GM12878 (cell line): ENCODE results near the gene LAMA5. TPM values are rescaled to one million over a fixed set of nuclear protein-coding genes. Genes with fewer than 3 reads are reported as not detected.

Source experiments
- CBX5 ChIP-seq: sonication (generic); IDR thresholded peaks from 2 replicates; pipeline ENCODE4 v1.6.1; 2016; ENCODE audit warnings: low read depth, moderate library complexity, mild to moderate bottlenecking, inconsistent platforms
- FOXK2 ChIP-seq: fragments of 450-650 bp; IDR thresholded peaks from 2 replicates; pipeline ENCODE4 v1.6.1; 2017; ENCODE audit warnings: mild to moderate bottlenecking, moderate library complexity
- GABPA ChIP-seq: IDR thresholded peaks from 2 replicates; pipeline ENCODE4 v1.6.1; 2014; ENCODE audit warnings: antibody characterized with exemption, low read depth, mild to moderate bottlenecking, inconsistent platforms
- HCFC1 ChIP-seq: fragments of 150-350 bp; IDR thresholded peaks from 2 replicates; pipeline ENCODE4 v1.6.1; 2014; ENCODE audit warnings: low read length
- IKZF1 ChIP-seq: fragments of 450-650 bp; conservative IDR thresholded peaks from 2 replicates; pipeline ENCODE4 v1.6.1; 2017; ENCODE audit warnings: antibody characterized with exemption, mild to moderate bottlenecking
- KDM1A ChIP-seq: fragments of 200-600 bp; sonication (generic); IDR thresholded peaks from 2 replicates; pipeline ENCODE4 v1.6.1; 2016; ENCODE audit warnings: borderline replicate concordance
- MEF2A ChIP-seq: IDR thresholded peaks from 2 replicates; pipeline ENCODE4 v1.6.1; 2011; ENCODE audit warnings: low read depth, mild to moderate bottlenecking, low read length, moderate library complexity; ENCODE audit not compliant: insufficient read depth
- MTA3 ChIP-seq: IDR thresholded peaks from 2 replicates; pipeline ENCODE4 v1.6.1; 2012; ENCODE audit warnings: low read length, inconsistent platforms, borderline replicate concordance
- MXI1 ChIP-seq: fragments of 150-350 bp; IDR thresholded peaks from 2 replicates; pipeline ENCODE4 v1.6.1; 2011; ENCODE audit warnings: low read depth, mild to moderate bottlenecking, inconsistent platforms, low read length, improper control_type of control experiment
- NFYA ChIP-seq: IDR thresholded peaks from 2 replicates; pipeline ENCODE4 v1.6.1; 2011; ENCODE audit warnings: low read depth, mild to moderate bottlenecking, low read length, improper control_type of control experiment, borderline replicate concordance
- RAD21 ChIP-seq: IDR thresholded peaks from 2 replicates; pipeline ENCODE4 v1.6.1; 2011; ENCODE audit warnings: mild to moderate bottlenecking, low read depth, low read length, moderate library complexity; ENCODE audit not compliant: insufficient read depth
- RB1 ChIP-seq: fragments of 450-650 bp; formaldehyde crosslinking; IDR thresholded peaks from 2 replicates; pipeline ENCODE4 v1.6.1; 2017; ENCODE audit warnings: mild to moderate bottlenecking, borderline replicate concordance
- SRF ChIP-seq, 2 experiments: IDR thresholded peaks; 2 replicates each; pipeline ENCODE4 v1.6.1; 2011; ENCODE audit warnings: low read depth in 2 of 2, low read length in 2 of 2, mild to moderate bottlenecking in 1 of 2, moderate library complexity in 1 of 2
- TARDBP ChIP-seq: IDR thresholded peaks from 2 replicates; pipeline ENCODE4 v1.6.1; 2016; ENCODE audit warnings: borderline replicate concordance
- ZBED1 ChIP-seq: IDR thresholded peaks from 2 replicates; pipeline ENCODE4 v1.6.1; 2016; ENCODE audit warnings: borderline replicate concordance
- ZNF207 ChIP-seq: fragments of 450-650 bp; IDR thresholded peaks from 2 replicates; pipeline ENCODE4 v1.6.1; 2014; ENCODE audit warnings: antibody characterized with exemption, mild to moderate bottlenecking, borderline replicate concordance
- ZNF274 ChIP-seq: IDR thresholded peaks from one replicate; pipeline ENCODE4 v1.8.0; 2011; ENCODE audit not compliant: insufficient read length, insufficient read depth
- polyA plus RNA-seq, 11 experiments: library from polyadenylated mRNA; depleted of rRNA in 4 of 11; unstranded in 6 of 11; stranded (reverse) in 5 of 11; fragments of >200 nt; fragmentation: Nextera tagmentation in 4 of 11; fragmentation: Illumina TruSeq in 1 of 11; extraction: Ambion mirVana in 4 of 11; extraction: Trizol in 1 of 11; gene quantifications; 1 replicate in 1 of 11; 2 replicates in 10 of 11; pipeline versions ENCODE4 v1.2.1 to v1.2.3, GENCODE V29; 2011 to 2016; ENCODE audit warnings: inconsistent platforms in 2 of 11, missing spikeins in 2 of 11, low read depth in 1 of 11
- total RNA-seq, 4 experiments: library from RNA; depleted of rRNA in 3 of 4; stranded (reverse); fragments of >200 nt in 3 of 4; fragmentation: Illumina TruSeq in 1 of 4; extraction: Trizol in 1 of 4; gene quantifications; 2 replicates each; pipeline versions ENCODE4 v1.2.1 to v1.2.3, GENCODE V29; 2013 to 2021
- TF ChIP-seq, protein P1 (sequence below): fragments of 450-650 bp; IDR thresholded peaks from 2 replicates; pipeline ENCODE4 v1.6.1; 2017; ENCODE audit warnings: borderline replicate concordance
- TF ChIP-seq, protein P2 (sequence below): fragments of 450-650 bp; IDR thresholded peaks from 2 replicates; pipeline ENCODE4 v1.6.1; 2017; ENCODE audit warnings: antibody characterized with exemption, mild to moderate bottlenecking, moderate library complexity

The LAMA5 gene
- total and polyA plus RNA-seq, 10 of the 15 experiments (the other 5 are each of a cell fraction or from before 2014, with no cell fraction given), result 0.09 to 3.1 (median 1.6) TPM; not detected in 3

DNA sequence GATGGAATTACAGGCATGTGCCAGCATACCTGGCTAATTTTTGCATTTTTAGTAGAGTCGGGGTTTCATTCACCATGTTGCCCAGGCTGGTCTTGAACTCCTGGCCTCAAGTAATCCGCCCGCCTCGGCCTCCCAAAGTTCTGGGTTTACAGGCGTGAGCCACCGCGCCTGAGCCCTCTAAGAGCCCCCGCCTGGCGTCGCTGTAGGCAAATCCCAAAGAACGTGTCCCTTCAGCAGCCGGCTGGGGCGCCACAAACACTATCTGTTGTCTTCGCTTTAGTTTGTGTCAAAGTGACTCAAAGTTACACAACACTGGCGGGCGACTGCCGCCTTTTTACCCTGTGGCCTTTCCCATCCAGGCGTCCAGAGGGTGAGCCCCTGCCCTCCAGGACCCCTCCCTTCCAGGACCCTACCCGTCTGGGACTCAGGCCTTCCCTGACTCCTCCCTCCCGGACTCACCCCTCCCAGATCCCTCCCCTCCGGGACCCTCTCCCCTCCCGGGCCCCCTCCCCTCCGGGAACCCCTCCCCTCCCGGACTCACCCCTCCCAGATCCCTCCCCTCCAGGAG, 65.3 kb downstream of the LAMA5 start (continued):
- TF ChIP-seq, protein P1, sequence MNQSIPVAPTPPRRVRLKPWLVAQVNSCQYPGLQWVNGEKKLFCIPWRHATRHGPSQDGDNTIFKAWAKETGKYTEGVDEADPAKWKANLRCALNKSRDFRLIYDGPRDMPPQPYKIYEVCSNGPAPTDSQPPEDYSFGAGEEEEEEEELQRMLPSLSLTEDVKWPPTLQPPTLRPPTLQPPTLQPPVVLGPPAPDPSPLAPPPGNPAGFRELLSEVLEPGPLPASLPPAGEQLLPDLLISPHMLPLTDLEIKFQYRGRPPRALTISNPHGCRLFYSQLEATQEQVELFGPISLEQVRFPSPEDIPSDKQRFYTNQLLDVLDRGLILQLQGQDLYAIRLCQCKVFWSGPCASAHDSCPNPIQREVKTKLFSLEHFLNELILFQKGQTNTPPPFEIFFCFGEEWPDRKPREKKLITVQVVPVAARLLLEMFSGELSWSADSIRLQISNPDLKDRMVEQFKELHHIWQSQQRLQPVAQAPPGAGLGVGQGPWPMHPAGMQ, result no peak
- TF ChIP-seq MXI1, result peak; percentile 46; the same call in 1 of the 2 replicates
- TF ChIP-seq, protein P2, sequence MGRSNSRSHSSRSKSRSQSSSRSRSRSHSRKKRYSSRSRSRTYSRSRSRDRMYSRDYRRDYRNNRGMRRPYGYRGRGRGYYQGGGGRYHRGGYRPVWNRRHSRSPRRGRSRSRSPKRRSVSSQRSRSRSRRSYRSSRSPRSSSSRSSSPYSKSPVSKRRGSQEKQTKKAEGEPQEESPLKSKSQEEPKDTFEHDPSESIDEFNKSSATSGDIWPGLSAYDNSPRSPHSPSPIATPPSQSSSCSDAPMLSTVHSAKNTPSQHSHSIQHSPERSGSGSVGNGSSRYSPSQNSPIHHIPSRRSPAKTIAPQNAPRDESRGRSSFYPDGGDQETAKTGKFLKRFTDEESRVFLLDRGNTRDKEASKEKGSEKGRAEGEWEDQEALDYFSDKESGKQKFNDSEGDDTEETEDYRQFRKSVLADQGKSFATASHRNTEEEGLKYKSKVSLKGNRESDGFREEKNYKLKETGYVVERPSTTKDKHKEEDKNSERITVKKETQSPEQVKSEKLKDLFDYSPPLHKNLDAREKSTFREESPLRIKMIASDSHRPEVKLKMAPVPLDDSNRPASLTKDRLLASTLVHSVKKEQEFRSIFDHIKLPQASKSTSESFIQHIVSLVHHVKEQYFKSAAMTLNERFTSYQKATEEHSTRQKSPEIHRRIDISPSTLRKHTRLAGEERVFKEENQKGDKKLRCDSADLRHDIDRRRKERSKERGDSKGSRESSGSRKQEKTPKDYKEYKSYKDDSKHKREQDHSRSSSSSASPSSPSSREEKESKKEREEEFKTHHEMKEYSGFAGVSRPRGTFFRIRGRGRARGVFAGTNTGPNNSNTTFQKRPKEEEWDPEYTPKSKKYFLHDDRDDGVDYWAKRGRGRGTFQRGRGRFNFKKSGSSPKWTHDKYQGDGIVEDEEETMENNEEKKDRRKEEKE, result no peak
- no peak for TF ChIP-seq CBX5
- no peak for TF ChIP-seq MEF2A
- TF ChIP-seq ZBED1, result no peak
- no peak for TF ChIP-seq KDM1A
- TF ChIP-seq RAD21, result peak; percentile 75
- 0 out of 2 replicates have a peak, but pooled peaks have one; percentile 41 for TF ChIP-seq TARDBP
- no peak for TF ChIP-seq GABPA
- no peak for TF ChIP-seq NFYA
- TF ChIP-seq HCFC1, result 0 out of 2 replicates have a peak, but pooled peaks have one; percentile 16
- TF ChIP-seq IKZF1, result peak; percentile 46
- no peak for TF ChIP-seq MTA3
- TF ChIP-seq SRF (IDR thresholded peaks at IDR 0.05; ENCODE audit: low read depth in 2 of 2, low read length in 2 of 2), result no peak
- TF ChIP-seq FOXK2, result peak; percentile 44
- TF ChIP-seq ZNF274, result no peak
- TF ChIP-seq RB1, result peak; percentile 87; the same call in 1 of the 2 replicates
- peak; percentile 90 for TF ChIP-seq ZNF207
